ENCODE data around the gene VWA5B2.

DNA sequence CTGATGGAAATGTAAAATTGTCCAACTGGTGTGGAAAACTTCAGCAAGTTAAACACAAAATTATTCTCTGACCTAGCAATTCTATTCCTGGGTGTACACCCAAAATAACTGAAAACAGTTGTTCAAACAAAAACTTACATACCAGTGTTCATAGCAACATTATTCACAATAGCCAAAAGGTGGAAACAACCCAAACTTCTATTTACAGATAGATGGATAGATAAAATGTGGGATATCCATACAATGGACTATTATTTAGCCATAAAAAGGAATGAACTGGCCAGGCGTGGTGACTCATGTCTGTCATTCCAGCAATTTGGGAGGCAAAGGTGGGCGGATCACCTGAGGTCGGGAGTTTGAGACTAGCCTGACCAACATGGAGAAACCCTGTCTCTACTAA is 6.9 kb upstream of the VWA5B2 start:
- TF ChIP-seq, protein P1, sequence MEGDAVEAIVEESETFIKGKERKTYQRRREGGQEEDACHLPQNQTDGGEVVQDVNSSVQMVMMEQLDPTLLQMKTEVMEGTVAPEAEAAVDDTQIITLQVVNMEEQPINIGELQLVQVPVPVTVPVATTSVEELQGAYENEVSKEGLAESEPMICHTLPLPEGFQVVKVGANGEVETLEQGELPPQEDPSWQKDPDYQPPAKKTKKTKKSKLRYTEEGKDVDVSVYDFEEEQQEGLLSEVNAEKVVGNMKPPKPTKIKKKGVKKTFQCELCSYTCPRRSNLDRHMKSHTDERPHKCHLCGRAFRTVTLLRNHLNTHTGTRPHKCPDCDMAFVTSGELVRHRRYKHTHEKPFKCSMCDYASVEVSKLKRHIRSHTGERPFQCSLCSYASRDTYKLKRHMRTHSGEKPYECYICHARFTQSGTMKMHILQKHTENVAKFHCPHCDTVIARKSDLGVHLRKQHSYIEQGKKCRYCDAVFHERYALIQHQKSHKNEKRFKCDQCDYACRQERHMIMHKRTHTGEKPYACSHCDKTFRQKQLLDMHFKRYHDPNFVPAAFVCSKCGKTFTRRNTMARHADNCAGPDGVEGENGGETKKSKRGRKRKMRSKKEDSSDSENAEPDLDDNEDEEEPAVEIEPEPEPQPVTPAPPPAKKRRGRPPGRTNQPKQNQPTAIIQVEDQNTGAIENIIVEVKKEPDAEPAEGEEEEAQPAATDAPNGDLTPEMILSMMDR (conservative IDR thresholded peaks at IDR 0.05), result no peak
- no peak for TF ChIP-seq ZFX (IDR thresholded peaks at IDR 0.05)
